ENCODE results near the gene COL11A2. TPM values are rescaled to one million over a fixed set of nuclear protein-coding genes. Genes with fewer than 3 reads are reported as not detected.

The COL11A2 gene
- total RNA-seq, 4 donors from 2014 or later: under 0.01 to 2.6 (median 1.0) TPM

GRCh38 chr6:33161354-33162331 lies 30.6 kb downstream of the COL11A2 start:
- H3K27ac ChIP-seq: peak overlapping the region in 1 of 2 donors; percentile 47
- TF ChIP-seq CTCF (IDR thresholded peaks at IDR 0.05) (peak; percentile 90 to 97 (median 92)), POLR2A (IDR thresholded peaks at IDR 0.05) (no peak)
- H3K9me3 ChIP-seq: no peaks in the 10 kb centered on the region
- intact Hi-C loops (cut with DNase I; ENCODE audit: low total_unique reads): loop anchor here (5.0 kb wide), 1 partner anchor 86 kb away; no protein-coding TSS in a partner anchor
- no peaks in the 10 kb centered on the region for H3K36me3 ChIP-seq
- H3K4me1 ChIP-seq: peaks cover 0 to 6% of the 10 kb centered on the region in 2 donors
- peak; percentile 72 to 83 for DNase-seq
- H3K4me3 ChIP-seq: peak overlapping the region; percentile 40 to 46
- no peaks in the 10 kb centered on the region for H3K27me3 ChIP-seq

GRCh38 chr6:33160728-33161344 lies 31.4 kb downstream of the COL11A2 start:
- TF ChIP-seq POLR2A (IDR thresholded peaks at IDR 0.05) (no peak), CTCF (IDR thresholded peaks at IDR 0.05) (no peak)
- intact Hi-C loops (cut with DNase I; ENCODE audit: low total_unique reads): loop anchor here (5.0 kb wide), 1 partner anchor 86 kb away; no protein-coding TSS in a partner anchor
- Histone ChIP-seq H3K4me3 (no peak overlapping the region), H3K4me1 (peaks cover 0 to 6% of the 10 kb centered on the region in 2 donors), H3K9me3 (no peaks in the 10 kb centered on the region), H3K36me3 (no peaks in the 10 kb centered on the region), H3K27me3 (no peaks in the 10 kb centered on the region), H3K27ac (no peak overlapping the region)
- no peak for DNase-seq

DNA sequence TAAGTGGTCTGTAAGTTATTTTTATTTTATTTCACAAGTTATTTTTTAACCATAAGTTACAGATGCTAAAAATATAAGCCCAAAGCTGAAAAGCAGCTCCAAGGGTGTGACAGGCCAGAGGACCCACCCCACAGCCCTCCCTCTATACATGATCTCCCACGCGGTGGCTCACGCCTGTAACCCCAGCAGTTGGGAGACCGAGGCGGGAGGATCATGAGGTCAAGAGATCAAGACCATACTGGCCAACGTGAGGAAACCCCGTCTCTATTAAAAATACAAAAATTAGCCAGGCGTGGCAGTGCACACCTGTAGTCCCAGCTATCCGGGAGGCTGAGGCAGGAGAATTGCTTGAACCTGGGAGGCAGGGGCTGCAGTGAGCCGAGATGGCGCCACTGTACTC lies 32.2 kb downstream of the COL11A2 start:
- Histone ChIP-seq H3K36me3 (no peaks in the 10 kb centered on the region), H3K9me3 (no peaks in the 10 kb centered on the region), H3K27me3 (no peaks in the 10 kb centered on the region), H3K27ac (no peak overlapping the region), H3K4me3 (no peak overlapping the region), H3K4me1 (peaks cover 0 to 6% of the 10 kb centered on the region in 2 donors)
- no peak for DNase-seq
- intact Hi-C loops (cut with DNase I; ENCODE audit: low total_unique reads): loop anchor here (5.0 kb wide), 1 partner anchor 87 kb away; no protein-coding TSS in a partner anchor
- TF ChIP-seq CTCF (IDR thresholded peaks at IDR 0.05) (no peak), POLR2A (IDR thresholded peaks at IDR 0.05) (no peak)

- intact Hi-C loops (cut with DNase I; ENCODE audit: low total_unique reads): no loop called here
- no peaks in the 10 kb centered on the region for H3K9me3 ChIP-seq
- H3K36me3 ChIP-seq: no peaks in the 10 kb centered on the region
- peaks cover 0 to 6% of the 10 kb centered on the region in 2 donors for H3K4me1 ChIP-seq
- no peak overlapping the region for H3K27ac ChIP-seq
- no peak overlapping the region for H3K4me3 ChIP-seq
- no peak for DNase-seq
- TF ChIP-seq CTCF (IDR thresholded peaks at IDR 0.05) (no peak), POLR2A (IDR thresholded peaks at IDR 0.05) (no peak)
- no peaks in the 10 kb centered on the region for H3K27me3 ChIP-seq
These were observed 35.3 kb downstream of the COL11A2 start for GRCh38 chr6:33156964-33157363.

DNA sequence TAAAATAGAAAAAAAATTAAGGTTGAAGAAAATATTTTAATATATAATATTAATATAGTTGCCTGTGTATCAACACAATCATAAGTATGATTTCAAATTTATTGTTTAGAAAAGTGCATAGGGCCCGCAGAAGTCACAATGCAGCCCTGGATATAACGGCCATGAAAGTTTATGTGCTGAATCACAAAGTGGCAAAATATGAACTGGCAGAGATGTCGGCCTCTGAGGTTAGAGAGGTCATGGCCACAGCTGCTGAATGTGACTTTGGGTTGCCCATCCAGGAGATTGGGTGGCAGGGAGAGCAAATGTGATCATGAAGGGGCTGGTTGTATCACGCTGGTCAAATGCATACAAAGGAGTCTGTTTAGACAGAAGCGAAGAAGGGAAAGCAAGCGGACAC lies 35.7 kb downstream of the COL11A2 start:
- intact Hi-C loops (cut with DNase I; ENCODE audit: low total_unique reads): no loop called here

More for the DNA sequence above, 35.7 kb downstream of the COL11A2 start:
- H3K27ac ChIP-seq: no peak overlapping the region
- H3K4me1 ChIP-seq: peaks cover 0 to 6% of the 10 kb centered on the region in 2 donors
- no peaks in the 10 kb centered on the region for H3K9me3 ChIP-seq
- TF ChIP-seq POLR2A (IDR thresholded peaks at IDR 0.05) (no peak), CTCF (IDR thresholded peaks at IDR 0.05) (no peak)
- DNase-seq: no peak
- H3K4me3 ChIP-seq: no peak overlapping the region
- H3K36me3 ChIP-seq: no peaks in the 10 kb centered on the region
- no peaks in the 10 kb centered on the region for H3K27me3 ChIP-seq
